Neural progenitor cell (in vitro differentiated cells): ENCODE measurements around the gene RERE. TPM values are rescaled to one million over a fixed set of nuclear protein-coding genes. Genes with fewer than 3 reads are reported as not detected.

Experiments used
- DNase-seq: peaks from one replicate; pipeline ENCODE4 v3.0.0-alpha.2; 2016; ENCODE audit warnings: low spot score
- H2AFZ ChIP-seq: fragments of 200-600 bp; sonication (generic); replicated peaks from 2 replicates; pipeline ENCODE4 v1.6.1; 2016; ENCODE audit warnings: antibody characterized with exemption
- H3F3A ChIP-seq: fragments of 200-600 bp; sonication (generic); 2 replicates; pipeline ENCODE4 v1.6.1; 2016; ENCODE audit warnings: antibody characterized with exemption, low read depth
- H3K27ac ChIP-seq: fragments of 200-600 bp; sonication (generic); 2 replicates; pipeline ENCODE4 v1.5.1; 2016; ENCODE audit warnings: mild to moderate bottlenecking
- H3K27me3 ChIP-seq: fragments of 200-600 bp; sonication (generic); 2 replicates; pipeline ENCODE4 v1.6.1; 2016; ENCODE audit warnings: mild to moderate bottlenecking, moderate library complexity
- H3K36me3 ChIP-seq: fragments of 200-600 bp; sonication (generic); 2 replicates; pipeline ENCODE4 v1.5.1; 2016
- H3K4me1 ChIP-seq: fragments of 200-600 bp; sonication (generic); 2 replicates; pipeline ENCODE4 v1.6.1; 2016; ENCODE audit warnings: mixed run types
- H3K4me2 ChIP-seq: fragments of 200-600 bp; sonication (generic); 2 replicates; pipeline ENCODE4 v1.6.1; 2016
- H3K4me3 ChIP-seq: fragments of 200-600 bp; sonication (generic); 2 replicates; pipeline ENCODE4 v1.5.1; 2016
- H3K79me2 ChIP-seq: fragments of 200-600 bp; sonication (generic); 2 replicates; pipeline ENCODE4 v1.6.1; 2016; ENCODE audit warnings: low read depth
- H3K9ac ChIP-seq: fragments of 200-600 bp; sonication (generic); 2 replicates; pipeline ENCODE4 v1.6.1; 2016
- H3K9me3 ChIP-seq: fragments of 200-600 bp; sonication (generic); 2 replicates; pipeline ENCODE4 v1.5.1; 2016; ENCODE audit warnings: low read depth
- H4K20me1 ChIP-seq: fragments of 200-600 bp; sonication (generic); 2 replicates; pipeline ENCODE4 v1.6.1; 2016; ENCODE audit warnings: low read depth
- H3K27ac Mint-ChIP-seq: 3 replicates; pipeline ENCODE4 v1.8.0; 2021; ENCODE audit warnings: mixed read lengths
- H3K27me3 Mint-ChIP-seq: 2 replicates; pipeline ENCODE4 v1.8.0; 2022; ENCODE audit warnings: low read depth, mild to moderate bottlenecking, inconsistent platforms, moderate library complexity, mixed read lengths; ENCODE audit not compliant: insufficient read depth
- H3K36me3 Mint-ChIP-seq: 3 replicates; pipeline ENCODE4 v1.8.0; 2021; ENCODE audit warnings: mixed read lengths
- H3K4me1 Mint-ChIP-seq: 3 replicates; pipeline ENCODE4 v1.8.0; 2021; ENCODE audit warnings: mixed read lengths
- H3K4me3 Mint-ChIP-seq: 3 replicates; pipeline ENCODE4 v1.8.0; 2021; ENCODE audit warnings: mild to moderate bottlenecking, moderate library complexity, mixed read lengths
- H3K9me3 Mint-ChIP-seq: 3 replicates; pipeline ENCODE4 v1.8.0; 2020; ENCODE audit warnings: mixed read lengths
- CTCF ChIP-seq: fragments of 200-600 bp; sonication (generic); IDR thresholded peaks from 2 replicates; pipeline ENCODE4 v1.5.1; 2017; ENCODE audit warnings: antibody characterized with exemption, mild to moderate bottlenecking
- EZH2 ChIP-seq: fragments of 200-600 bp; sonication (generic); IDR thresholded peaks from 2 replicates; pipeline ENCODE4 v1.6.1; 2017; ENCODE audit warnings: antibody characterized with exemption, mild to moderate bottlenecking, moderate library complexity
- EZH2phosphoT487 ChIP-seq: fragments of 200-600 bp; sonication (generic); IDR thresholded peaks from 2 replicates; pipeline ENCODE4 v1.6.1; 2017; ENCODE audit warnings: antibody characterized with exemption
- total RNA-seq: library from RNA; depleted of rRNA; stranded (reverse); fragments of >200 nt; gene quantifications from 2 replicates; pipeline ENCODE4 v1.2.3, GENCODE V29; 2015; ENCODE audit warnings: low replicate concordance

Gene RERE
- total RNA-seq, 1 donor from 2014 or later: 29.8 TPM

- Histone ChIP-seq H3K9me3 (no peaks in the 10 kb centered on the region), H3K27ac (peak overlapping the region; percentile 24), H3K4me1 (peaks cover 12% of the 10 kb centered on the region), H3K4me3 (no peak overlapping the region), H3K36me3 (no peaks in the 10 kb centered on the region), H3F3A (peaks cover 28% of the 10 kb centered on the region), H3K79me2 (peaks cover 41% of the 10 kb centered on the region), H2AFZ (no peak overlapping the region), H3K27me3 (no peaks in the 10 kb centered on the region), H3K9ac (no peak overlapping the region), H4K20me1 (peaks cover 52% of the 10 kb centered on the region), H3K4me2 (no peak overlapping the region)
- Mint-ChIP-seq H3K27ac (no peak overlapping the region), H3K4me3 (no peak overlapping the region), H3K27me3 (no peaks in the 10 kb centered on the region), H3K4me1 (peaks cover 40% of the 10 kb centered on the region), H3K36me3 (peaks cover 5% of the 10 kb centered on the region), H3K9me3 (no peaks in the 10 kb centered on the region)
- no peak for DNase-seq
- TF ChIP-seq EZH2phosphoT487 (no peak), CTCF (no peak), EZH2 (no peak)
Observed at GRCh38 chr1:8427986-8428385, 389.5 kb downstream of the RERE start.

- no peak overlapping the region for H2AFZ ChIP-seq
- no peak overlapping the region for H3K4me3 ChIP-seq
- H3K36me3 ChIP-seq: no peaks in the 10 kb centered on the region
- no peak for TF ChIP-seq EZH2
- no peak for TF ChIP-seq CTCF
- no peak for TF ChIP-seq EZH2phosphoT487
- Mint-ChIP-seq H3K36me3 (peaks cover 5% of the 10 kb centered on the region), H3K4me1 (peaks cover 40% of the 10 kb centered on the region), H3K27ac (no peak overlapping the region), H3K4me3 (no peak overlapping the region), H3K9me3 (no peaks in the 10 kb centered on the region), H3K27me3 (no peaks in the 10 kb centered on the region)
- H3K4me2 ChIP-seq: no peak overlapping the region
- H4K20me1 ChIP-seq: peaks cover 56% of the 10 kb centered on the region
- no peak overlapping the region for H3K9ac ChIP-seq
- peaks cover 46% of the 10 kb centered on the region for H3K79me2 ChIP-seq
- H3K27me3 ChIP-seq: no peaks in the 10 kb centered on the region
- DNase-seq: no peak
- no peaks in the 10 kb centered on the region for H3K9me3 ChIP-seq
- H3F3A ChIP-seq: peaks cover 33% of the 10 kb centered on the region
- H3K27ac ChIP-seq: peak overlapping the region; percentile 24
- peaks cover 15% of the 10 kb centered on the region for H3K4me1 ChIP-seq
Observed at GRCh38 chr1:8427493-8427892, 389.9 kb downstream of the RERE start.

GRCh38 chr1:8426996-8427395 lies 390.4 kb downstream of the RERE start:
- DNase-seq: no peak
- Histone ChIP-seq H3K4me3 (no peak overlapping the region), H3K4me2 (no peak overlapping the region), H3K27ac (no peak overlapping the region), H3K4me1 (peaks cover 20% of the 10 kb centered on the region), H3K27me3 (no peaks in the 10 kb centered on the region), H3K9me3 (no peaks in the 10 kb centered on the region), H4K20me1 (peaks cover 58% of the 10 kb centered on the region), H3K9ac (no peak overlapping the region), H3K36me3 (no peaks in the 10 kb centered on the region), H2AFZ (no peak overlapping the region), H3F3A (peaks cover 36% of the 10 kb centered on the region), H3K79me2 (peaks cover 46% of the 10 kb centered on the region)
- H3K4me1 Mint-ChIP-seq: peaks cover 37% of the 10 kb centered on the region
- no peaks in the 10 kb centered on the region for H3K9me3 Mint-ChIP-seq
- no peaks in the 10 kb centered on the region for H3K27me3 Mint-ChIP-seq
- peaks cover 5% of the 10 kb centered on the region for H3K36me3 Mint-ChIP-seq
- no peak overlapping the region for H3K4me3 Mint-ChIP-seq
- TF ChIP-seq CTCF (no peak), EZH2phosphoT487 (no peak), EZH2 (no peak)
- H3K27ac Mint-ChIP-seq: no peak overlapping the region

GRCh38 chr1:8425781-8426161 lies 391.7 kb downstream of the RERE start:
- peaks cover 64% of the 10 kb centered on the region for H4K20me1 ChIP-seq
- DNase-seq: no peak
- no peaks in the 10 kb centered on the region for H3K27me3 Mint-ChIP-seq
- peaks cover 36% of the 10 kb centered on the region for H3F3A ChIP-seq
- H3K4me3 Mint-ChIP-seq: peak overlapping the region; percentile 43
- no peak overlapping the region for H2AFZ ChIP-seq
- H3K4me3 ChIP-seq: no peak overlapping the region
- H3K4me1 ChIP-seq: peaks cover 32% of the 10 kb centered on the region
- peaks cover 5% of the 10 kb centered on the region for H3K36me3 Mint-ChIP-seq
- no peak overlapping the region for H3K27ac Mint-ChIP-seq
- peaks cover 49% of the 10 kb centered on the region for H3K79me2 ChIP-seq
- TF ChIP-seq CTCF (no peak), EZH2 (no peak), EZH2phosphoT487 (no peak)
- H3K9me3 Mint-ChIP-seq: no peaks in the 10 kb centered on the region
- no peak overlapping the region for H3K9ac ChIP-seq
- no peak overlapping the region for H3K27ac ChIP-seq
- no peaks in the 10 kb centered on the region for H3K36me3 ChIP-seq
- peaks cover 28% of the 10 kb centered on the region for H3K4me1 Mint-ChIP-seq
- H3K27me3 ChIP-seq: no peaks in the 10 kb centered on the region
- no peak overlapping the region for H3K4me2 ChIP-seq
- H3K9me3 ChIP-seq: no peaks in the 10 kb centered on the region
